Sigmoid colon (tissue), 3 donors: ENCODE results near the gene CSNK1A1L.

Source experiments
- CTCF ChIP-seq, 4 experiments: fragments of 450-650 bp in 3 of 4; fragments of 200-600 bp in 1 of 4; IDR thresholded peaks; one replicate each; pipeline ENCODE4 v1.5.1; 2016 to 2019; ENCODE audit warnings: antibody characterized with exemption in 4 of 4, mild to moderate bottlenecking in 3 of 4, moderate library complexity in 2 of 4
- POLR2A ChIP-seq, 2 donors: fragments of 450-650 bp; IDR thresholded peaks; one replicate each; pipeline ENCODE4 v1.6.1; 2016; ENCODE audit warnings: antibody characterized with exemption in 2 of 2, mild to moderate bottlenecking in 2 of 2, moderate library complexity in 2 of 2

GRCh38 chr13:37102896-37103295, 2.6 kb downstream of the CSNK1A1L start:
- TF ChIP-seq CTCF (IDR thresholded peaks at IDR 0.05) (no peak), POLR2A (IDR thresholded peaks at IDR 0.05) (no peak)
